ENCODE data around the gene TSPAN14. TPM values are rescaled to one million over a fixed set of nuclear protein-coding genes. Genes with fewer than 3 reads are reported as not detected.

The TSPAN14 gene
- total and polyA plus RNA-seq, 10 of the 15 experiments (the other 5 are each of a cell fraction or from before 2014, with no cell fraction given) = 2.5 to 31.7 (median 17.9) TPM

GRCh38 chr10:80486785-80487420 is 32.8 kb downstream of the TSPAN14 start:
- no peak for FAIRE-seq
- H3K4me2 ChIP-seq (ENCODE audit: control insufficient read depth, insufficient read depth) = no peak overlapping the region
- peaks cover 25% of the 10 kb centered on the region for H3K79me2 ChIP-seq (ENCODE audit: control insufficient read depth, insufficient read depth, low read length)
- in situ Hi-C loops (cut with MboI) = no loop called here
- no peak for ATAC-seq
- no peak overlapping the region for H3K27ac ChIP-seq (ENCODE audit: control insufficient read depth, insufficient read depth)
- no peak overlapping the region for H2AFZ ChIP-seq (ENCODE audit: control insufficient read depth, low read depth, low read length)
- TF ChIP-seq ZBED1 (IDR thresholded peaks at IDR 0.05; ENCODE audit: borderline replicate concordance) = no peak
- no peak for TF ChIP-seq MYC (IDR thresholded peaks at IDR 0.05; ENCODE audit: insufficient read depth, insufficient read length, insufficient replicate concordance, low read length, severe bottlenecking)
- no peak for TF ChIP-seq EZH2 (IDR thresholded peaks at IDR 0.05; ENCODE audit: borderline replicate concordance, control insufficient read depth, low read depth, low read length)
- no peak for TF ChIP-seq CTCF (IDR thresholded peaks at IDR 0.05 in 2 of 3, conservative IDR thresholded peaks at IDR 0.05 in 1 of 3; ENCODE audit: control insufficient read depth in 2 of 3, extremely low read depth in 1 of 3, insufficient read depth in 1 of 3, low read depth in 3 of 3, low read length in 3 of 3)
- TF ChIP-seq TCF3 (IDR thresholded peaks at IDR 0.05; ENCODE audit: borderline replicate concordance, insufficient read depth, low read depth, low read length) = no peak
- no peak for TF ChIP-seq EP300 (IDR thresholded peaks at IDR 0.05; ENCODE audit: borderline replicate concordance in 1 of 2, control insufficient read depth in 1 of 2, low read depth in 2 of 2, low read length in 2 of 2)
- no peak for TF ChIP-seq IKZF1 (conservative IDR thresholded peaks at IDR 0.05)
- TF ChIP-seq PAX5 (IDR thresholded peaks at IDR 0.05; ENCODE audit: borderline replicate concordance, low read depth, low read length) = no peak
- ChIA-PET SMC1A (ENCODE audit: uncharacterized antibody, unreplicated experiment) (interaction anchor here (0.6 to 1.2 kb wide), 2 partner anchors 19 to 108 kb away, joined by 3 read pairs; no protein-coding TSS in a partner anchor), POLR2A (interaction anchor here (1.8 kb wide), 1 partner anchor 12 kb away, joined by 4 read pairs; no protein-coding TSS in a partner anchor), CTCF (interaction anchor here (1.0 to 1.1 kb wide), 2 partner anchors 14 to 18 kb away, joined by 3 read pairs; no protein-coding TSS in a partner anchor), RAD21 (ENCODE audit: unreplicated experiment) (interaction anchor here (1.5 kb wide), 1 partner anchor 42 kb away, joined by 3 read pairs; no protein-coding TSS in a partner anchor)
- no peaks in the 10 kb centered on the region for H4K20me1 ChIP-seq (ENCODE audit: control insufficient read depth, insufficient read depth)
- peaks cover 5 to 16% of the 10 kb centered on the region in 2 experiments; a peak in 2 of 4 replicates for H3K36me3 ChIP-seq (ENCODE audit: control insufficient read depth in 2 of 2, insufficient read depth in 2 of 2, low read length in 1 of 2)
- no peak for DNase-seq (ENCODE audit: low read depth, low spot score)
- peaks cover 9% of the 10 kb centered on the region for H3K4me1 ChIP-seq (ENCODE audit: control insufficient read depth, insufficient read depth, low read length)
- no TSS peak for BruUV-seq (replicated peaks)
- H3K4me3 ChIP-seq = no peak overlapping the region
- H3K27me3 ChIP-seq (replicated peaks in 1 of 2; ENCODE audit: control insufficient read depth in 2 of 2, insufficient read depth in 2 of 2, low read length in 1 of 2) = no peaks in the 10 kb centered on the region
- H3K9me3 ChIP-seq (replicated peaks; ENCODE audit: control insufficient read depth, insufficient read depth, low read length) = no peaks in the 10 kb centered on the region
- WGBS (ENCODE audit: insufficient coverage, insufficient replicate concordance, low lambda C conversion rate, missing lambda C conversion rate) = over 99% methylated on average over 9 of the region's 9 CpGs
- H3K9ac ChIP-seq (ENCODE audit: control insufficient read depth, insufficient read depth, low read length) = no peak overlapping the region
- intact Hi-C loops (cut with micrococcal nuclease; ENCODE audit: unreplicated experiment) = no loop called here
